RWPE2 (cell line): ENCODE results near the gene CCL8.

Experiments
- ATAC-seq: fragments of 200-7000 bp; cut with Tn5 transposase; 3 replicates; pipeline ENCODE4 v1.9.1; 2021; ENCODE audit warnings: low read depth
- DNase-seq: peaks from one replicate; pipeline ENCODE4 v3.0.0-alpha.2; 2020; ENCODE audit warnings: low spot score
- H3K27ac ChIP-seq: fragments of 450-650 bp; 2 replicates; pipeline ENCODE4 v1.5.1; 2017; ENCODE audit warnings: mild to moderate bottlenecking; ENCODE audit not compliant: poor library complexity, severe bottlenecking
- H3K27me3 ChIP-seq: fragments of 250-450 bp; sonication (Bioruptor Pico); 2 replicates; pipeline ENCODE4 v1.5.1; 2021; ENCODE audit warnings: mild to moderate bottlenecking, moderate library complexity; ENCODE audit not compliant: insufficient read depth, poor library complexity, severe bottlenecking
- H3K36me3 ChIP-seq: fragments of 250-450 bp; sonication (Bioruptor Pico); 2 replicates; pipeline ENCODE4 v1.5.1; 2020; ENCODE audit warnings: low read depth, mild to moderate bottlenecking, moderate library complexity
- H3K4me1 ChIP-seq: fragments of 250-450 bp; sonication (Bioruptor Pico); 2 replicates; pipeline ENCODE4 v1.5.1; 2021; ENCODE audit warnings: mild to moderate bottlenecking, moderate library complexity; ENCODE audit not compliant: insufficient read depth, poor library complexity, severe bottlenecking
- H3K4me3 ChIP-seq: fragments of 250-450 bp; sonication (Bioruptor Pico); 2 replicates; pipeline ENCODE4 v1.5.1; 2021; ENCODE audit warnings: mild to moderate bottlenecking, moderate library complexity; ENCODE audit not compliant: severe bottlenecking
- H3K9me3 ChIP-seq: fragments of 250-450 bp; sonication (Bioruptor Pico); 2 replicates; pipeline ENCODE4 v1.5.1; 2021; ENCODE audit warnings: mild to moderate bottlenecking, moderate library complexity; ENCODE audit not compliant: severe bottlenecking
- TF ChIP-seq, protein P1 (sequence below): fragments of 450-650 bp; IDR thresholded peaks from one replicate; pipeline ENCODE4 v1.5.1; 2017; ENCODE audit warnings: mild to moderate bottlenecking, moderate library complexity; ENCODE audit not compliant: poor library complexity, severe bottlenecking

Gene CCL8

DNA sequence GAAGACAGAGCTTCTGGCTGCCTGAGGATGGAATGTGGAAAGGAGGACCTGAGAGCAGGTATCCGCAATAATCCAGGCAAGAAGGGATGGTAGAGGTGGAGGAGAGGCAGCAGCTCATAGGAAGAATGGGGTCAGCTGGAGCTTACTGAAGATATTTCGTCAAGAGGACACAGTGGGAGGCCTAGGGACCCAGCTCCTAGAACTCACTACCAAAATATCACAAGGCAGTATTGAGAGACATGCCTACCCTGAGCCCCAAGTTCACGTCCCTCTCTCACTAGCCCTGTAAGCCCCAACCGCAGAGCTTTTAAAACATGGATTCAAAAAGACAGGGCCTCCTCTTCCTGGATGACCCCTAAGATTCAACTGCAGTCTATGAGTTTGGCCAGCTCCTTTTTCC is 14.2 kb upstream of the CCL8 start:
- TF ChIP-seq, protein P1, sequence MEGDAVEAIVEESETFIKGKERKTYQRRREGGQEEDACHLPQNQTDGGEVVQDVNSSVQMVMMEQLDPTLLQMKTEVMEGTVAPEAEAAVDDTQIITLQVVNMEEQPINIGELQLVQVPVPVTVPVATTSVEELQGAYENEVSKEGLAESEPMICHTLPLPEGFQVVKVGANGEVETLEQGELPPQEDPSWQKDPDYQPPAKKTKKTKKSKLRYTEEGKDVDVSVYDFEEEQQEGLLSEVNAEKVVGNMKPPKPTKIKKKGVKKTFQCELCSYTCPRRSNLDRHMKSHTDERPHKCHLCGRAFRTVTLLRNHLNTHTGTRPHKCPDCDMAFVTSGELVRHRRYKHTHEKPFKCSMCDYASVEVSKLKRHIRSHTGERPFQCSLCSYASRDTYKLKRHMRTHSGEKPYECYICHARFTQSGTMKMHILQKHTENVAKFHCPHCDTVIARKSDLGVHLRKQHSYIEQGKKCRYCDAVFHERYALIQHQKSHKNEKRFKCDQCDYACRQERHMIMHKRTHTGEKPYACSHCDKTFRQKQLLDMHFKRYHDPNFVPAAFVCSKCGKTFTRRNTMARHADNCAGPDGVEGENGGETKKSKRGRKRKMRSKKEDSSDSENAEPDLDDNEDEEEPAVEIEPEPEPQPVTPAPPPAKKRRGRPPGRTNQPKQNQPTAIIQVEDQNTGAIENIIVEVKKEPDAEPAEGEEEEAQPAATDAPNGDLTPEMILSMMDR, result no peak
- H3K27me3 ChIP-seq, result peaks cover 4% of the 10 kb centered on the region
- ATAC-seq, result no peak
- no peak overlapping the region for H3K27ac ChIP-seq
- no peaks in the 10 kb centered on the region for H3K4me1 ChIP-seq
- no peaks in the 10 kb centered on the region for H3K36me3 ChIP-seq
- no peak overlapping the region for H3K4me3 ChIP-seq
- H3K9me3 ChIP-seq, result no peaks in the 10 kb centered on the region
- no peak for DNase-seq

DNA sequence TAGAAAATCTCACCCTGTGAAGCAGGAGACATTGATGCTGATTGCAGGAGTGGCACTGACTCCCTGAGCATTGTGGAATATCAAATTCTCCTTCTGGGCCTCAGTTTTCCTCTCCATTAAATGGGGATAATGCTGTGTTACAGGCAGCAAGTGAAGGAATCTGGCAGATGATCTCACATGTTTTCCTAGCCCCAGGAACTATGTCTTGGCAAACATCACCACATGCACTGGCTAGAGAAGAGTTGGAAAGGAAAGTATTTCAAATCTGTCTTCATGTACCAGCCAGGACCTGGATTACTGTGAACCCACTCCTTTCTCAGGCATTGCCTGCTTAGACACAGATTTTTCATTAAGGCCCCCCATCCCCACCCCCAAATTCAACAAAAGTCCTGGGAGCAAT is 13.6 kb upstream of the CCL8 start:
- TF ChIP-seq, protein P1, result no peak
- DNase-seq, result no peak
- H3K27ac ChIP-seq, result no peak overlapping the region
- peaks cover 4% of the 10 kb centered on the region for H3K27me3 ChIP-seq
- no peaks in the 10 kb centered on the region for H3K9me3 ChIP-seq
- no peak overlapping the region for H3K4me3 ChIP-seq
- H3K4me1 ChIP-seq, result no peaks in the 10 kb centered on the region
- no peaks in the 10 kb centered on the region for H3K36me3 ChIP-seq
- ATAC-seq, result no peak

DNA sequence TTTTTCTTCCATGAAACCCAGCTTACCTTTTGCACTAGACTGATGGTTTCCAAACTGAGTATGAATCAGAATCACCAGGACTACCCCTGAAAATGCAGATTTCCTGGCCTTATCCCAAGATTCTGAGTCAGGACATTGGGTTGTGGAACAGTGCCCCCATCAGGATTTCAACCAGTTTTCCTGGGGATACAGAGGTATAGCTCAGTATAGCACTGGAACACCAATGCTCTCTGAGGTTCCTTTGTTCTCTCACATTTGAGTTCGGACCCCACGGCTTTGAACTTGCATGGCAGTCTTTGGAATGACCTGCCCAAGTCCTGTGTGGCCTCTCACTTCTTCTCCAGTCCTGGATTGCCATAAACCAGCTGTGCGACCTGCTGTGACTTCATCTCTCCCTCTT is 12.8 kb upstream of the CCL8 start:
- DNase-seq, result no peak
- ATAC-seq, result no peak
- H3K9me3 ChIP-seq, result no peaks in the 10 kb centered on the region
- no peak overlapping the region for H3K4me3 ChIP-seq
- H3K27me3 ChIP-seq, result peaks cover 4% of the 10 kb centered on the region
- H3K27ac ChIP-seq, result no peak overlapping the region
- no peaks in the 10 kb centered on the region for H3K36me3 ChIP-seq
- TF ChIP-seq, protein P1, result no peak
- H3K4me1 ChIP-seq, result no peaks in the 10 kb centered on the region

- no peaks in the 10 kb centered on the region for H3K4me1 ChIP-seq
- DNase-seq, result no peak
- no peak overlapping the region for H3K27ac ChIP-seq
- no peaks in the 10 kb centered on the region for H3K36me3 ChIP-seq
- TF ChIP-seq, protein P1, result no peak
- H3K9me3 ChIP-seq, result no peaks in the 10 kb centered on the region
- H3K4me3 ChIP-seq, result no peak overlapping the region
- no peak for ATAC-seq
- peaks cover 4% of the 10 kb centered on the region for H3K27me3 ChIP-seq
Observed at GRCh38 chr17:34307110-34307509, 12.1 kb upstream of the CCL8 start.

DNA sequence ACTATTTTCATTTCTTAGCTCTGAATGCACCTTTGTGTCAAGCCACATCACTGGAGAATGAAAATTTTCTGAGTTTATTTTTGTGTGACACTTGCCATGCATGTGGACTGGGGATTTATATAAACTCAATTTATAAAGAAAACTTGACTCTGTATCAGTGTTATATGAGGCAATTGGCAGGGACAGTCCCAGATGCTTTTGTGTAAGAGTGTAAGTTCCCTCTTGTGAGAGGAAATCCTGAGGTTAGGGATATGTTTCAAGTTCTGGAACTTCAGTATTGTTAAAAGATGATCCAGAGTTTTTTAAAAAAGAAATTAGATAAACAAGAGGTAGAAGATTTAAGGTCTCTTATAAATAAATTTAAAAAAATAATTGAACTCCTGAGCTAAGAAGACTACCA is 10.9 kb upstream of the CCL8 start:
- H3K9me3 ChIP-seq, result no peaks in the 10 kb centered on the region
- DNase-seq (no peak), ATAC-seq (no peak)
- no peaks in the 10 kb centered on the region for H3K36me3 ChIP-seq
- no peaks in the 10 kb centered on the region for H3K4me1 ChIP-seq
- no peak overlapping the region for H3K4me3 ChIP-seq
- TF ChIP-seq, protein P1, result no peak
- H3K27ac ChIP-seq, result no peak overlapping the region
- H3K27me3 ChIP-seq, result peaks cover 4% of the 10 kb centered on the region
